ENCODE results near the gene ARID3A.

ARID3A gene

GRCh38 chr19:1009981-1010538, 84.2 kb downstream of the ARID3A start:
- DNase-seq (ENCODE audit: low read depth, low spot score): no peak
- TF ChIP-seq EZH2 (IDR thresholded peaks at IDR 0.05): no peak
- TF ChIP-seq FOXP2 (optimal IDR thresholded peaks at IDR 0.05; ENCODE audit: control extremely low read depth, extremely low read length, insufficient read depth): no peak
- no peak for TF ChIP-seq POLR2AphosphoS5 (IDR thresholded peaks at IDR 0.05; ENCODE audit: borderline replicate concordance, low read depth, low read length)
- Histone ChIP-seq H3K4me3 (no peak overlapping the region), H3K27ac (no peak overlapping the region), H3K9me3 (ENCODE audit: low read depth, low read length) (no peaks in the 10 kb centered on the region), H3K36me3 (ENCODE audit: insufficient read depth, low read length) (peaks cover 11% of the 10 kb centered on the region; the same call in 1 of the 2 replicates), H3K9ac (ENCODE audit: insufficient read length) (no peak overlapping the region)

- H3K9me3 ChIP-seq (ENCODE audit: low read depth, low read length): no peaks in the 10 kb centered on the region
- no peak overlapping the region for H3K27ac ChIP-seq
- no peak for DNase-seq (ENCODE audit: low read depth, low spot score)
- TF ChIP-seq POLR2AphosphoS5 (IDR thresholded peaks at IDR 0.05; ENCODE audit: borderline replicate concordance, low read depth, low read length): no peak
- TF ChIP-seq EZH2 (IDR thresholded peaks at IDR 0.05): no peak
- no peak for TF ChIP-seq FOXP2 (optimal IDR thresholded peaks at IDR 0.05; ENCODE audit: control extremely low read depth, extremely low read length, insufficient read depth)
- no peak overlapping the region for H3K9ac ChIP-seq (ENCODE audit: insufficient read length)
- no peak overlapping the region for H3K4me3 ChIP-seq
- H3K36me3 ChIP-seq (ENCODE audit: insufficient read depth, low read length): peaks cover 11% of the 10 kb centered on the region; the same call in 1 of the 2 replicates
Measured at GRCh38 chr19:1010586-1011510, 85.0 kb downstream of the ARID3A start.

DNA sequence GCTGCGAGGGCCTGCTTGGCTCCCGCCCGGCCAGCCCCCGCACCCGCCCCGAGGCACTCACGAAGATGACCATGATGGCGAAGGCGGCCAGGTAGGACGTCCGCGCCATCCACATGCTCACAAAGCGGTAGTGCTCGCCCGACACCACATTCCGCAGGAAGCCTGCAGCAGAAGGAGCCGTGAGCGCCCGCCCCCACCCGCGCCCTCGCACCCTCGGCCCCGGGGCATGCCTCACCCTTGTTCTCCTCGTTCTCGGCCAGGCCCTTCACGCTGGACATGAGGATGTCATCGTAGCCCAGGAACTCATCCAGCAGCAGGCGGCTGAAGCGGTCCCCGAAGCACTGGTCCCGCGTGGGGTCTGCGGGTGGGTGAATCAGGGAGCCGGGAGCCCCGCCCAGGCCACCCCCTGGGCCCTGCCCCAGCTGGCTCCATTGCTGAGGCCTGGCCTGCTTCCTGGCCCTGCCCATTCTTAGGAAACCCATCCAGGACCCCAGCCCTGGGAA, 86.0 kb downstream of the ARID3A start:
- H3K9me3 ChIP-seq (ENCODE audit: low read depth, low read length): no peaks in the 10 kb centered on the region
- no peak for DNase-seq (ENCODE audit: low read depth, low spot score)
- no peak overlapping the region for H3K27ac ChIP-seq
- TF ChIP-seq FOXP2 (optimal IDR thresholded peaks at IDR 0.05; ENCODE audit: control extremely low read depth, extremely low read length, insufficient read depth): no peak
- TF ChIP-seq POLR2AphosphoS5 (IDR thresholded peaks at IDR 0.05; ENCODE audit: borderline replicate concordance, low read depth, low read length): no peak
- TF ChIP-seq EZH2 (IDR thresholded peaks at IDR 0.05): no peak
- no peak overlapping the region for H3K4me3 ChIP-seq
- H3K9ac ChIP-seq (ENCODE audit: insufficient read length): no peak overlapping the region
- peaks cover 11% of the 10 kb centered on the region; the same call in 1 of the 2 replicates for H3K36me3 ChIP-seq (ENCODE audit: insufficient read depth, low read length)

- H3K36me3 ChIP-seq (ENCODE audit: insufficient read depth, low read length): peaks cover 11% of the 10 kb centered on the region; the same call in 1 of the 2 replicates
- H3K9ac ChIP-seq (ENCODE audit: insufficient read length): no peak overlapping the region
- no peak overlapping the region for H3K4me3 ChIP-seq
- H3K9me3 ChIP-seq (ENCODE audit: low read depth, low read length): no peaks in the 10 kb centered on the region
- no peak for TF ChIP-seq FOXP2 (optimal IDR thresholded peaks at IDR 0.05; ENCODE audit: control extremely low read depth, extremely low read length, insufficient read depth)
- TF ChIP-seq POLR2AphosphoS5 (IDR thresholded peaks at IDR 0.05; ENCODE audit: borderline replicate concordance, low read depth, low read length): no peak
- no peak for TF ChIP-seq EZH2 (IDR thresholded peaks at IDR 0.05)
- no peak for DNase-seq (ENCODE audit: low read depth, low spot score)
- H3K27ac ChIP-seq: no peak overlapping the region
Measured at GRCh38 chr19:1012334-1012733, 86.5 kb downstream of the ARID3A start.

DNA sequence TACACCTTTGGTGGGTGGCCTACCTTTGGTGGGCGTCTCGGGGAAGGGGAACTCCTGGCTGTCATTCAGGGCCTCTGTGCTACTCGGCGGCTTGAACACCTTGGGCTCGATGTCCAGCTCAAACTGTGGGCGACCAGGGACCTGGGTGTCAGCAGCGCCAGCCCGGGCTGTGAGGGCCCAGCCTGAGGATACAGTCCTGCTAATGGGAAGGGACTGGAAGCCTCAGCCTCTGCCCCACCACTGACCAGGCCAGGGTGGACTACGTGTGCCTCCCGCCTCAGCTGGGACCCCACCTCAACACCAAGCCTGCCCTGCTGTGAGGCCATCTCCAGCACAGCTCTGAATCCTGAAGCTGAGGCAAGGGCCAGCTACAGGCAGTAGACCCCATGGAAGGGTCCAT, 87.4 kb downstream of the ARID3A start:
- H3K27ac ChIP-seq: no peak overlapping the region
- no peak overlapping the region for H3K9ac ChIP-seq (ENCODE audit: insufficient read length)
- H3K36me3 ChIP-seq (ENCODE audit: insufficient read depth, low read length): peaks cover 11% of the 10 kb centered on the region; the same call in 1 of the 2 replicates
- no peak overlapping the region for H3K4me3 ChIP-seq
- TF ChIP-seq EZH2 (IDR thresholded peaks at IDR 0.05) (no peak), POLR2AphosphoS5 (IDR thresholded peaks at IDR 0.05; ENCODE audit: borderline replicate concordance, low read depth, low read length) (no peak), FOXP2 (optimal IDR thresholded peaks at IDR 0.05; ENCODE audit: control extremely low read depth, extremely low read length, insufficient read depth) (no peak)
- no peaks in the 10 kb centered on the region for H3K9me3 ChIP-seq (ENCODE audit: low read depth, low read length)
- no peak for DNase-seq (ENCODE audit: low read depth, low spot score)

DNA sequence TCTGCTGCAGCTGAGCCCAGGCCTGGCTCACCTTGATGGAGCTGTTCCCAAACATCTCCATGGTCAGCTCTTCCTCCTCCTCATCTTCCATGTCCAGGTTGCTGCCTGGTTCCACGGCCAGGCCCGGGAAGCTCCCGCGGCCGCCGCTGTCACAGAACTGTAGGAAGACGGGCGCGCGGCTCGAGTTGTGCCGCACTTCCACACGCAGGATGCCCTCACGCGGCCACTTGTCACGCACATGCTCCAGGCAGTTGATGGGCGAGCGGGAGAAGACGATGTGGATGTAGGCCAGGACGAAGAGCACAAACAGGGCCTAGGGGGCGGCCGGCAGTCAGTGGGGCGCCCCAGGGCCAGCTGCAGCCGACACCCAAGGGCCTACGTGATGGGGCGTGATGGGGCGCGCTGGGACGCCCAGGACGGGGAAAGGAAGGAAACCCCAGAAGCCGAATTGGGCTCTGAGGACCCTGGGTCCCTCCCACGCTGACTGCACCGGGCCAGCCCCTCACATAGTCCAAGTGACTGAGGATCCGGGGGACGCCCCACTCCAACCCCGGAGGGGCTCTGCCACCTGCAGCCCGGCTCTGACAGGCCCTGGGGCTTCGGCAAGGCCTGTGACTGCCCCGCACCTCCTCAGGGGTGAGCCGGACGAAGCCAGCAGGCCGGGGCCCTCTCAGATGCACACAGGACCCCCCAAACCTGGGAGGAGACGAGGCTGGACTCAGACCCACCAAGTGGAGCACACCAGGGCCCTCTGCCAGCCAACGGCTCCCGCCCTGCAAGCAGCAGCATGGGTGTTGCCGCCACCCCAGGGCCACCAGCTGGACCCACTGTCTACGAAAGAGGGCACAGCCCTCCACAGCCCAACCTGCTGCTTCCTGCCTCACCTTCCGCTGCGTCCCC, 88.6 kb downstream of the ARID3A start:
- Histone ChIP-seq H3K4me3 (no peak overlapping the region), H3K9me3 (ENCODE audit: low read depth, low read length) (no peaks in the 10 kb centered on the region), H3K27ac (no peak overlapping the region), H3K36me3 (ENCODE audit: insufficient read depth, low read length) (peaks cover 11% of the 10 kb centered on the region; the same call in 1 of the 2 replicates), H3K9ac (ENCODE audit: insufficient read length) (no peak overlapping the region)
- TF ChIP-seq FOXP2 (optimal IDR thresholded peaks at IDR 0.05; ENCODE audit: control extremely low read depth, extremely low read length, insufficient read depth) (no peak), POLR2AphosphoS5 (IDR thresholded peaks at IDR 0.05; ENCODE audit: borderline replicate concordance, low read depth, low read length) (no peak), EZH2 (IDR thresholded peaks at IDR 0.05) (no peak)
- no peak for DNase-seq (ENCODE audit: low read depth, low spot score)

GRCh38 chr19:1015061-1015781, 89.4 kb downstream of the ARID3A start:
- Histone ChIP-seq H3K9me3 (ENCODE audit: low read depth, low read length) (no peaks in the 10 kb centered on the region), H3K4me3 (no peak overlapping the region), H3K27ac (no peak overlapping the region), H3K9ac (ENCODE audit: insufficient read length) (no peak overlapping the region), H3K36me3 (ENCODE audit: insufficient read depth, low read length) (peaks cover 11% of the 10 kb centered on the region; the same call in 1 of the 2 replicates)
- no peak for DNase-seq (ENCODE audit: low read depth, low spot score)
- TF ChIP-seq POLR2AphosphoS5 (IDR thresholded peaks at IDR 0.05; ENCODE audit: borderline replicate concordance, low read depth, low read length) (no peak), FOXP2 (optimal IDR thresholded peaks at IDR 0.05; ENCODE audit: control extremely low read depth, extremely low read length, insufficient read depth) (no peak), EZH2 (IDR thresholded peaks at IDR 0.05) (no peak)

Data from SK-N-MC (cell line).